Ishikawa (cell line): ENCODE results near the gene AGPAT3.

Source experiments
- CREB1 ChIP-seq: IDR thresholded peaks from 2 replicates; pipeline ENCODE4 v1.6.1; 2012; ENCODE audit warnings: low read depth
- EP300 ChIP-seq: IDR thresholded peaks from 2 replicates; pipeline ENCODE4 v1.6.1; 2012; ENCODE audit warnings: borderline replicate concordance
- MAX ChIP-seq: IDR thresholded peaks from 2 replicates; pipeline ENCODE4 v1.6.1; 2012
- NFIC ChIP-seq: IDR thresholded peaks from 2 replicates; pipeline ENCODE4 v1.6.1; 2012
- RAD21 ChIP-seq: IDR thresholded peaks from 2 replicates; pipeline ENCODE4 v1.6.1; 2012; ENCODE audit warnings: low read depth
- REST ChIP-seq: IDR thresholded peaks from 2 replicates; pipeline ENCODE4 v1.6.1; 2012; ENCODE audit warnings: low read depth, mild to moderate bottlenecking
- TAF1 ChIP-seq: IDR thresholded peaks from 2 replicates; pipeline ENCODE4 v1.6.1; 2012; ENCODE audit warnings: low read depth, mild to moderate bottlenecking
- TCF12 ChIP-seq: IDR thresholded peaks from 2 replicates; pipeline ENCODE4 v1.6.1; 2012; ENCODE audit warnings: low read depth
- TEAD4 ChIP-seq: IDR thresholded peaks from 2 replicates; pipeline ENCODE4 v1.6.1; 2012
- YY1 ChIP-seq: IDR thresholded peaks from 2 replicates; pipeline ENCODE4 v1.6.1; 2012; ENCODE audit warnings: low read depth
- ZBTB7A ChIP-seq: IDR thresholded peaks from 2 replicates; pipeline ENCODE4 v1.6.1; 2012; ENCODE audit warnings: low read depth

DNA sequence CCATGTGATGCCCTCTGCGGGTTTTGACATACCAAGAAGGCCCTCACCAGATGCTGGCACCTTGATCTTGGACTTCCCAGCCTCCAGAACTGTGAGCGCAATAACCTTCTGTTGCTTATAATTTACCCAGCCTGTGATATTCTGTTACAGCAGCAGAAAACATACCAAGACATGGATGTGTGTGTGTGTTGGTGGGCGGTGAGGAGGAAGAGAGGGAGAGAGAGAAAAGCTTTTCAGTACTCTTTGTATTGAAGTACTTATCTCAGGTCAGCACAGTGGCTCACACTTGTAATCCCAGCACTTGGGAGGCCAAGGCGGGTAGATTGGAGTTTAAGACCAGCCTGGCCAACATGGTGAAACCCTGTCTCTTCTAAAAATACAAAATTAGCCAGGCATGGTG is 170.2 kb downstream of the AGPAT3 start:
- no peak for TF ChIP-seq TEAD4
- TF ChIP-seq NFIC, result no peak
- no peak for TF ChIP-seq TAF1
- no peak for TF ChIP-seq CREB1
- no peak for TF ChIP-seq EP300
- no peak for TF ChIP-seq RAD21
- no peak for TF ChIP-seq TCF12
- TF ChIP-seq REST, result no peak
- no peak for TF ChIP-seq MAX
- no peak for TF ChIP-seq YY1
- no peak for TF ChIP-seq ZBTB7A
